Activated naive CD8-positive, alpha-beta T cell treated with anti-CD3 and anti-CD28 coated beads for 36 hours (primary cell): ENCODE results near the gene ZNF860. TPM values are rescaled to one million over a fixed set of nuclear protein-coding genes. Genes with fewer than 3 reads are reported as not detected.

Experiments
- DNase-seq: peaks from one replicate; pipeline ENCODE4 v3.0.0; 2021
- H3K27ac Mint-ChIP-seq: one replicate; pipeline ENCODE4 v1.8.0; 2022; ENCODE audit warnings: mild to moderate bottlenecking, moderate library complexity, mixed read lengths
- H3K27me3 Mint-ChIP-seq: one replicate; pipeline ENCODE4 v1.8.0; 2022; ENCODE audit warnings: mild to moderate bottlenecking, mixed read lengths
- H3K36me3 Mint-ChIP-seq: one replicate; pipeline ENCODE4 v1.8.0; 2021; ENCODE audit warnings: mild to moderate bottlenecking, mixed read lengths
- H3K4me1 Mint-ChIP-seq: one replicate; pipeline ENCODE4 v1.8.0; 2021; ENCODE audit warnings: mixed read lengths
- H3K4me3 Mint-ChIP-seq: one replicate; pipeline ENCODE4 v1.8.0; 2022; ENCODE audit warnings: mild to moderate bottlenecking, moderate library complexity, mixed read lengths
- H3K9me3 Mint-ChIP-seq: one replicate; pipeline ENCODE4 v1.8.0; 2022; ENCODE audit warnings: mixed read lengths
- total RNA-seq, 2 experiments: library from RNA; stranded (reverse); gene quantifications; one replicate each; pipeline ENCODE4 v1.2.3, GENCODE V29; 2021

ZNF860 gene
- total RNA-seq, 2 experiments from 2014 or later = 0.34 to 0.37 TPM

- H3K4me1 Mint-ChIP-seq = no peaks in the 10 kb centered on the region
- no peak overlapping the region for H3K4me3 Mint-ChIP-seq
- no peak overlapping the region for H3K27ac Mint-ChIP-seq
- peaks cover 11% of the 10 kb centered on the region for H3K27me3 Mint-ChIP-seq
- H3K9me3 Mint-ChIP-seq = peaks cover 8% of the 10 kb centered on the region
- H3K36me3 Mint-ChIP-seq = peaks cover 5% of the 10 kb centered on the region
- DNase-seq = no peak
Measured at GRCh38 chr3:31953636-31954035, 27.9 kb upstream of the ZNF860 start.

GRCh38 chr3:31955581-31955980 lies 26.0 kb upstream of the ZNF860 start:
- DNase-seq = no peak
- peaks cover 4% of the 10 kb centered on the region for H3K9me3 Mint-ChIP-seq
- peaks cover 9% of the 10 kb centered on the region for H3K27me3 Mint-ChIP-seq
- H3K4me3 Mint-ChIP-seq = no peak overlapping the region
- H3K27ac Mint-ChIP-seq = no peak overlapping the region
- peaks cover 5% of the 10 kb centered on the region for H3K36me3 Mint-ChIP-seq
- peaks cover 2% of the 10 kb centered on the region for H3K4me1 Mint-ChIP-seq

- no peak overlapping the region for H3K4me3 Mint-ChIP-seq
- H3K27ac Mint-ChIP-seq = no peak overlapping the region
- H3K4me1 Mint-ChIP-seq = peaks cover 6% of the 10 kb centered on the region
- peaks cover 4% of the 10 kb centered on the region for H3K9me3 Mint-ChIP-seq
- peaks cover 4% of the 10 kb centered on the region for H3K27me3 Mint-ChIP-seq
- DNase-seq = no peak
- H3K36me3 Mint-ChIP-seq = peaks cover 5% of the 10 kb centered on the region
Measured at GRCh38 chr3:31957106-31957505, 24.4 kb upstream of the ZNF860 start.

GRCh38 chr3:31958701-31959152 lies 22.8 kb upstream of the ZNF860 start:
- Mint-ChIP-seq H3K36me3 (peaks cover 5% of the 10 kb centered on the region), H3K4me1 (peaks cover 13% of the 10 kb centered on the region), H3K9me3 (peaks cover 4% of the 10 kb centered on the region), H3K27ac (no peak overlapping the region), H3K4me3 (no peak overlapping the region), H3K27me3 (no peaks in the 10 kb centered on the region)
- DNase-seq = no peak

- Mint-ChIP-seq H3K4me3 (no peak overlapping the region), H3K27me3 (no peaks in the 10 kb centered on the region), H3K9me3 (peaks cover 4% of the 10 kb centered on the region), H3K36me3 (peaks cover 5% of the 10 kb centered on the region), H3K27ac (no peak overlapping the region), H3K4me1 (peaks cover 13% of the 10 kb centered on the region)
- no peak for DNase-seq
Measured at GRCh38 chr3:31959251-31959650, 22.3 kb upstream of the ZNF860 start.

GRCh38 chr3:31959951-31960792 lies 21.4 kb upstream of the ZNF860 start:
- Mint-ChIP-seq H3K27me3 (no peaks in the 10 kb centered on the region), H3K36me3 (peaks cover 5% of the 10 kb centered on the region), H3K27ac (no peak overlapping the region), H3K4me3 (no peak overlapping the region), H3K9me3 (peaks cover 4% of the 10 kb centered on the region), H3K4me1 (peaks cover 13% of the 10 kb centered on the region)
- DNase-seq = no peak

GRCh38 chr3:31960793-31961431 lies 20.6 kb upstream of the ZNF860 start:
- Mint-ChIP-seq H3K4me1 (peaks cover 13% of the 10 kb centered on the region), H3K27me3 (no peaks in the 10 kb centered on the region), H3K9me3 (no peaks in the 10 kb centered on the region), H3K36me3 (no peaks in the 10 kb centered on the region), H3K27ac (no peak overlapping the region), H3K4me3 (no peak overlapping the region)
- DNase-seq = no peak

GRCh38 chr3:31962801-31963205 lies 18.7 kb upstream of the ZNF860 start:
- H3K4me1 Mint-ChIP-seq = peaks cover 13% of the 10 kb centered on the region
- H3K27me3 Mint-ChIP-seq = no peaks in the 10 kb centered on the region
- DNase-seq = no peak
- H3K27ac Mint-ChIP-seq = no peak overlapping the region
- no peak overlapping the region for H3K4me3 Mint-ChIP-seq
- H3K9me3 Mint-ChIP-seq = no peaks in the 10 kb centered on the region
- H3K36me3 Mint-ChIP-seq = no peaks in the 10 kb centered on the region

- H3K27ac Mint-ChIP-seq = no peak overlapping the region
- H3K27me3 Mint-ChIP-seq = no peaks in the 10 kb centered on the region
- H3K4me1 Mint-ChIP-seq = peaks cover 7% of the 10 kb centered on the region
- H3K9me3 Mint-ChIP-seq = no peaks in the 10 kb centered on the region
- no peak for DNase-seq
- H3K36me3 Mint-ChIP-seq = no peaks in the 10 kb centered on the region
- H3K4me3 Mint-ChIP-seq = no peak overlapping the region
Measured at GRCh38 chr3:31966978-31967591, 14.5 kb upstream of the ZNF860 start.

- DNase-seq = no peak
- Mint-ChIP-seq H3K4me3 (no peak overlapping the region), H3K9me3 (no peaks in the 10 kb centered on the region), H3K4me1 (peaks cover 5% of the 10 kb centered on the region), H3K27me3 (no peaks in the 10 kb centered on the region), H3K27ac (no peak overlapping the region), H3K36me3 (no peaks in the 10 kb centered on the region)
Measured at GRCh38 chr3:31967592-31967991, 14.0 kb upstream of the ZNF860 start.

GRCh38 chr3:31968369-31968926 lies 13.1 kb upstream of the ZNF860 start:
- H3K4me1 Mint-ChIP-seq = no peaks in the 10 kb centered on the region
- no peaks in the 10 kb centered on the region for H3K36me3 Mint-ChIP-seq
- no peak for DNase-seq
- peaks cover 5% of the 10 kb centered on the region for H3K27me3 Mint-ChIP-seq
- no peak overlapping the region for H3K27ac Mint-ChIP-seq
- no peak overlapping the region for H3K4me3 Mint-ChIP-seq
- no peaks in the 10 kb centered on the region for H3K9me3 Mint-ChIP-seq

- Mint-ChIP-seq H3K4me1 (no peaks in the 10 kb centered on the region), H3K9me3 (no peaks in the 10 kb centered on the region), H3K27me3 (peaks cover 8% of the 10 kb centered on the region), H3K27ac (no peak overlapping the region), H3K4me3 (no peak overlapping the region), H3K36me3 (no peaks in the 10 kb centered on the region)
- DNase-seq = no peak
Measured at GRCh38 chr3:31968927-31969418, 12.6 kb upstream of the ZNF860 start.

- Mint-ChIP-seq H3K36me3 (peaks cover 5% of the 10 kb centered on the region), H3K27me3 (peaks cover 22% of the 10 kb centered on the region), H3K9me3 (no peaks in the 10 kb centered on the region)
Measured at GRCh38 chr3:31971607-31972006, 9.9 kb upstream of the ZNF860 start.

GRCh38 chr3:31973081-31973480 lies 8.5 kb upstream of the ZNF860 start:
- DNase-seq = no peak
- Mint-ChIP-seq H3K4me1 (peaks cover 7% of the 10 kb centered on the region), H3K36me3 (peaks cover 10% of the 10 kb centered on the region), H3K27ac (no peak overlapping the region), H3K4me3 (no peak overlapping the region), H3K9me3 (no peaks in the 10 kb centered on the region), H3K27me3 (peaks cover 30% of the 10 kb centered on the region)

More at GRCh38 chr3:31971607-31972006, 9.9 kb upstream of the ZNF860 start:
- DNase-seq = no peak
- Mint-ChIP-seq H3K27ac (no peak overlapping the region), H3K4me1 (peaks cover 3% of the 10 kb centered on the region), H3K4me3 (no peak overlapping the region)

GRCh38 chr3:31973837-31974236 lies 7.7 kb upstream of the ZNF860 start:
- peaks cover 14% of the 10 kb centered on the region for H3K4me1 Mint-ChIP-seq
- peaks cover 13% of the 10 kb centered on the region for H3K36me3 Mint-ChIP-seq

More at GRCh38 chr3:31973837-31974236, 7.7 kb upstream of the ZNF860 start:
- H3K27me3 Mint-ChIP-seq = peaks cover 32% of the 10 kb centered on the region
- no peak for DNase-seq
- peaks cover 1% of the 10 kb centered on the region for H3K9me3 Mint-ChIP-seq
- no peak overlapping the region for H3K27ac Mint-ChIP-seq
- H3K4me3 Mint-ChIP-seq = no peak overlapping the region
